H9 (cell line): Measurements from ENCODE around the gene DBX2. TPM values are rescaled to one million over a fixed set of nuclear protein-coding genes. Genes with fewer than 3 reads are reported as not detected.
A peak's percentile ranks its signal among the peaks of the same experiment; 100 is the strongest.

ENCODE experiments used
- DNase-seq: peaks from one replicate; pipeline ENCODE4 v3.0.0-alpha.2; 2017
- H2AFZ ChIP-seq: one replicate; pipeline ENCODE4 v1.6.1; 2013; ENCODE audit warnings: mild to moderate bottlenecking, low read length, control low read depth, moderate library complexity
- H2AK5ac ChIP-seq: 2 replicates; pipeline ENCODE4 v1.6.1; 2013; ENCODE audit warnings: low read length, control low read depth, mixed read lengths; ENCODE audit not compliant: insufficient read length
- H2BK120ac ChIP-seq: one replicate; pipeline ENCODE4 v1.6.1; 2013; ENCODE audit warnings: low read depth, mild to moderate bottlenecking, low read length, control low read depth, inconsistent platforms; ENCODE audit not compliant: poor library complexity, severe bottlenecking
- H2BK12ac ChIP-seq: 2 replicates; pipeline ENCODE4 v1.6.1; 2013; ENCODE audit warnings: low read length, control low read depth, mixed read lengths, low read depth; ENCODE audit not compliant: insufficient read length
- H2BK15ac ChIP-seq: 2 replicates; pipeline ENCODE4 v1.6.1; 2013; ENCODE audit warnings: low read depth, low read length, control low read depth
- H2BK20ac ChIP-seq: one replicate; pipeline ENCODE4 v1.6.1; 2013; ENCODE audit warnings: low read depth, mild to moderate bottlenecking, low read length, control low read depth, inconsistent platforms; ENCODE audit not compliant: poor library complexity, severe bottlenecking
- H2BK5ac ChIP-seq: 2 replicates; pipeline ENCODE4 v1.6.1; 2013; ENCODE audit warnings: low read length, control low read depth, mixed read lengths; ENCODE audit not compliant: insufficient read length
- H3K14ac ChIP-seq: 2 replicates; pipeline ENCODE4 v1.6.1; 2013; ENCODE audit warnings: low read length, control low read depth; ENCODE audit not compliant: insufficient read depth
- H3K18ac ChIP-seq: 2 replicates; pipeline ENCODE4 v1.6.1; 2013; ENCODE audit warnings: low read depth, mild to moderate bottlenecking, mixed read lengths, low read length, control low read depth; ENCODE audit not compliant: insufficient read length
- H3K23ac ChIP-seq: 2 replicates; pipeline ENCODE4 v1.6.1; 2013; ENCODE audit warnings: low read length, control low read depth, mixed read lengths, low read depth; ENCODE audit not compliant: insufficient read length
- H3K23me2 ChIP-seq: 2 replicates; pipeline ENCODE4 v1.6.1; 2013; ENCODE audit warnings: low read depth, mild to moderate bottlenecking, mixed read lengths, low read length, control low read depth; ENCODE audit not compliant: insufficient read length, poor library complexity, severe bottlenecking
- H3K27ac ChIP-seq: 2 replicates; pipeline ENCODE4 v1.5.1; 2013; ENCODE audit warnings: low read length, control low read depth, mixed read lengths, low read depth; ENCODE audit not compliant: insufficient read length
- H3K27me3 ChIP-seq: 2 replicates; pipeline ENCODE4 v1.6.1; 2013; ENCODE audit warnings: low read length, control low read depth, inconsistent platforms; ENCODE audit not compliant: insufficient read depth
- H3K4ac ChIP-seq: 2 replicates; pipeline ENCODE4 v1.6.1; 2013; ENCODE audit warnings: low read depth, mild to moderate bottlenecking, control low read depth, inconsistent platforms, low read length, moderate library complexity
- H3K4me1 ChIP-seq: 2 replicates; pipeline ENCODE4 v1.6.1; 2013; ENCODE audit warnings: low read length, control low read depth, inconsistent platforms; ENCODE audit not compliant: insufficient read depth
- H3K4me2 ChIP-seq: 2 replicates; pipeline ENCODE4 v1.6.1; 2013; ENCODE audit warnings: low read length, control low read depth, mixed read lengths; ENCODE audit not compliant: insufficient read length, insufficient read depth
- H3K56ac ChIP-seq: 2 replicates; pipeline ENCODE4 v1.6.1; 2013; ENCODE audit warnings: low read depth, mild to moderate bottlenecking, mixed read lengths, low read length, control low read depth; ENCODE audit not compliant: insufficient read length
- H3K79me1 ChIP-seq: 2 replicates; pipeline ENCODE4 v1.6.1; 2013; ENCODE audit warnings: low read depth, mild to moderate bottlenecking, moderate library complexity, low read length, control low read depth, inconsistent platforms; ENCODE audit not compliant: insufficient read depth, poor library complexity, severe bottlenecking
- H3K79me2 ChIP-seq: 2 replicates; pipeline ENCODE4 v1.6.1; 2013; ENCODE audit warnings: low read length, control low read depth, inconsistent platforms; ENCODE audit not compliant: insufficient read depth
- H3K9ac ChIP-seq: 2 replicates; pipeline ENCODE4 v1.6.1; 2013; ENCODE audit warnings: low read length, control low read depth, mixed read lengths; ENCODE audit not compliant: insufficient read length; ENCODE audit errors: extremely low read depth
- H3K9me3 ChIP-seq: one replicate; pipeline ENCODE4 v1.6.1; 2013; ENCODE audit warnings: low read depth, low read length, inconsistent platforms; ENCODE audit not compliant: control insufficient read depth
- H3T11ph ChIP-seq: one replicate; pipeline ENCODE4 v1.6.1; 2013; ENCODE audit warnings: mild to moderate bottlenecking, low read length, control low read depth, inconsistent platforms
- H4K20me1 ChIP-seq: one replicate; pipeline ENCODE4 v1.6.1; 2013; ENCODE audit not compliant: control insufficient read depth, insufficient read length, insufficient read depth
- H4K5ac ChIP-seq: 2 replicates; pipeline ENCODE4 v1.6.1; 2013; ENCODE audit warnings: low read depth, mild to moderate bottlenecking, mixed read lengths, low read length, control low read depth; ENCODE audit not compliant: insufficient read length
- H4K8ac ChIP-seq: replicated peaks from 2 replicates; pipeline ENCODE4 v1.6.1; 2013; ENCODE audit warnings: low read length, control low read depth, mixed read lengths, low read depth; ENCODE audit not compliant: insufficient read length
- H4K91ac ChIP-seq: 2 replicates; pipeline ENCODE4 v1.6.1; 2013; ENCODE audit warnings: low read depth, mild to moderate bottlenecking, moderate library complexity, mixed read lengths, low read length, control low read depth; ENCODE audit not compliant: insufficient read length
- H3K27ac Mint-ChIP-seq, 3 experiments: 2 replicates in 2 of 3; 3 replicates in 1 of 3; pipeline ENCODE4 v1.8.0; 2020 to 2021; ENCODE audit warnings: mixed read lengths in 3 of 3, mild to moderate bottlenecking in 1 of 3, moderate library complexity in 1 of 3
- H3K27me3 Mint-ChIP-seq: 2 replicates; pipeline ENCODE4 v1.8.0; 2021; ENCODE audit warnings: low read depth, mild to moderate bottlenecking, moderate library complexity, mixed read lengths
- H3K36me3 Mint-ChIP-seq, 3 experiments: 2 replicates in 2 of 3; 3 replicates in 1 of 3; pipeline ENCODE4 v1.8.0; 2020 to 2021; ENCODE audit warnings: low read depth in 3 of 3, mixed read lengths in 3 of 3; ENCODE audit not compliant: insufficient read depth in 1 of 3
- H3K4me1 Mint-ChIP-seq, 2 experiments: 2 replicates each; pipeline ENCODE4 v1.8.0; 2020; ENCODE audit warnings: mixed read lengths in 2 of 2
- H3K4me3 Mint-ChIP-seq, 2 experiments: 2 replicates in 1 of 2; 3 replicates in 1 of 2; pipeline ENCODE4 v1.8.0; 2020 to 2021; ENCODE audit warnings: mild to moderate bottlenecking in 2 of 2, mixed read lengths in 2 of 2, moderate library complexity in 1 of 2
- H3K9me3 Mint-ChIP-seq, 2 experiments: 2 replicates in 1 of 2; 3 replicates in 1 of 2; pipeline ENCODE4 v1.8.0; 2020; ENCODE audit warnings: mild to moderate bottlenecking in 2 of 2, mixed read lengths in 2 of 2, moderate library complexity in 1 of 2
- WGBS: extraction: QIAGEN DNeasy Blood & Tissue Kit; methylation state at CpG from one replicate; pipeline ENCODE4 v1.1.7; 2013; ENCODE audit warnings: missing lambda C conversion rate, low lambda C conversion rate, mixed read lengths; ENCODE audit not compliant: insufficient read length; ENCODE audit errors: extremely low coverage; 5-methylcytosine and 5-hydroxymethylcytosine counted together
- total RNA-seq: library from RNA; stranded (reverse); gene quantifications from 2 replicates; pipeline ENCODE4 v1.2.1, GENCODE V29; 2021
- TF ChIP-seq, protein P1 (sequence below): fragments of 200-600 bp; sonication (generic); conservative IDR thresholded peaks from 3 replicates; pipeline ENCODE4 v1.8.0; 2021; ENCODE audit warnings: antibody characterized with exemption, mild to moderate bottlenecking

DBX2 gene
- total RNA-seq, 1 experiment from 2014 or later = not detected

DNA sequence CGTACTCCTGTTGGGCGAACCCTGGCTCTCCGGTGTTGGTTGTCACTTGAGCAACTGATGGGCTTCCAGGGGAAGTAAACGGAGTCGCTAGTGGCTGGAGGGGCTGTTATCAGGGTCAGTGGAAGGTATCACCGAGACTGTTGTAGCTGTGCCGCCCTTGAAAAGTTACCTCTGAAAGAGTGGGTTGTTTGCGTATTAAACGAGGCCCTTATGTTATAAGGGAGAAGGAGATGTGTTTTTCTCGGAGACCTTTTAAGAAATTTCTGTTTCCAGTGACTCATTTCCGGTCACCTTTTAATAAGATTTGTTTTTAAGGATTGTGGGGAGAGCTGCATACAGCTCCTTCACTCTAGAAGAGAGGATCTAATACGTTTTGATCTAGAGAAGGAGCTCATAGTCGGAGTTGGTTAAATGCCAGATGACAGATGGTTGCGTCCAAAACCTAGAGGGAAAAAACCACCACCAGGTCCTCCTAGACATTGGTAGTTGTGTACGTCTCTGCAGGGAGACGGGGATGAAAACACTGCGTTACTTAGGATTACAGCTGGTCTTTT is 750 bp upstream of the DBX2 start:
- no peak overlapping the region for H3T11ph ChIP-seq
- H2BK15ac ChIP-seq = no peak overlapping the region
- Mint-ChIP-seq H3K36me3 (no peaks in the 10 kb centered on the region; a peak in 1 of 7 replicates), H3K9me3 (peaks cover 0 to 2% of the 10 kb centered on the region in 2 experiments; a peak in 2 of 5 replicates), H3K27me3 (peaks cover 69% of the 10 kb centered on the region), H3K27ac (no peak overlapping the region), H3K4me3 (peak overlapping the region; percentile 75 to 93), H3K4me1 (peaks cover 9 to 12% of the 10 kb centered on the region in 2 experiments)
- no peak overlapping the region for H2AFZ ChIP-seq
- H4K8ac ChIP-seq = no peak overlapping the region
- H3K9ac ChIP-seq = no peak overlapping the region
- H3K79me2 ChIP-seq = no peaks in the 10 kb centered on the region
- H2AK5ac ChIP-seq = no peak overlapping the region
- H3K27me3 ChIP-seq = peaks cover 10% of the 10 kb centered on the region; the same call in 1 of the 2 replicates
- H3K27ac ChIP-seq = no peak overlapping the region
- no peak overlapping the region for H3K23ac ChIP-seq
- no peak overlapping the region for H4K91ac ChIP-seq
- H2BK20ac ChIP-seq = no peak overlapping the region
- H3K4me1 ChIP-seq = no peaks in the 10 kb centered on the region
- H3K79me1 ChIP-seq = no peaks in the 10 kb centered on the region
- H2BK120ac ChIP-seq = no peak overlapping the region
- H3K4ac ChIP-seq = no peak overlapping the region
- H3K56ac ChIP-seq = no peak overlapping the region
- H3K18ac ChIP-seq = no peak overlapping the region
- no peaks in the 10 kb centered on the region for H3K9me3 ChIP-seq
- peak overlapping the region; percentile 99 for H3K4me2 ChIP-seq
- no peak overlapping the region for H2BK5ac ChIP-seq
- no peaks in the 10 kb centered on the region for H4K20me1 ChIP-seq
- DNase-seq = peak; percentile 52
- no peak overlapping the region for H2BK12ac ChIP-seq
- WGBS = no CpG with 5 or more reads among the region's 17 CpGs
- no peak overlapping the region for H4K5ac ChIP-seq
- peaks cover 19% of the 10 kb centered on the region for H3K23me2 ChIP-seq
- no peak overlapping the region; the same call in 1 of the 2 replicates for H3K14ac ChIP-seq
- TF ChIP-seq, protein P1, sequence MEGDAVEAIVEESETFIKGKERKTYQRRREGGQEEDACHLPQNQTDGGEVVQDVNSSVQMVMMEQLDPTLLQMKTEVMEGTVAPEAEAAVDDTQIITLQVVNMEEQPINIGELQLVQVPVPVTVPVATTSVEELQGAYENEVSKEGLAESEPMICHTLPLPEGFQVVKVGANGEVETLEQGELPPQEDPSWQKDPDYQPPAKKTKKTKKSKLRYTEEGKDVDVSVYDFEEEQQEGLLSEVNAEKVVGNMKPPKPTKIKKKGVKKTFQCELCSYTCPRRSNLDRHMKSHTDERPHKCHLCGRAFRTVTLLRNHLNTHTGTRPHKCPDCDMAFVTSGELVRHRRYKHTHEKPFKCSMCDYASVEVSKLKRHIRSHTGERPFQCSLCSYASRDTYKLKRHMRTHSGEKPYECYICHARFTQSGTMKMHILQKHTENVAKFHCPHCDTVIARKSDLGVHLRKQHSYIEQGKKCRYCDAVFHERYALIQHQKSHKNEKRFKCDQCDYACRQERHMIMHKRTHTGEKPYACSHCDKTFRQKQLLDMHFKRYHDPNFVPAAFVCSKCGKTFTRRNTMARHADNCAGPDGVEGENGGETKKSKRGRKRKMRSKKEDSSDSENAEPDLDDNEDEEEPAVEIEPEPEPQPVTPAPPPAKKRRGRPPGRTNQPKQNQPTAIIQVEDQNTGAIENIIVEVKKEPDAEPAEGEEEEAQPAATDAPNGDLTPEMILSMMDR = no peak
